ENCODE data around the gene P2RY6. TPM values are rescaled to one million over a fixed set of nuclear protein-coding genes. Genes with fewer than 3 reads are reported as not detected.
A peak's percentile ranks its signal among the peaks of the same experiment; 100 is the strongest.

Gene P2RY6
- total and polyA plus RNA-seq, 3 experiments from 2014 or later: 0.20 to 0.24 TPM; not detected in 1

- Mint-ChIP-seq H3K27ac (peak overlapping the region in 1 of 8 donors; percentile 23), H3K4me3 (no peak overlapping the region), H3K36me3 (no peaks in the 10 kb centered on the region), H3K4me1 (peaks cover 0 to 4% (median 1%) of the 10 kb centered on the region in 3 donors), H3K9me3 (no peaks in the 10 kb centered on the region), H3K27me3 (peaks cover 4 to 23% of the 10 kb centered on the region in 2 donors)
- H3K4me1 ChIP-seq (ENCODE audit: insufficient read depth, low read length): peaks cover 4% of the 10 kb centered on the region
- no peak overlapping the region for H3K4me3 ChIP-seq (ENCODE audit: low read length)
- POLR2A ChIA-PET: no interaction called here
- H3K36me3 ChIP-seq (ENCODE audit: insufficient read depth, low read length): no peaks in the 10 kb centered on the region
- DNase-seq: no peak
- no peaks in the 10 kb centered on the region for H3K27me3 ChIP-seq (ENCODE audit: insufficient read depth, low read length, poor library complexity, severe bottlenecking)
- no peaks in the 10 kb centered on the region for H3K9me3 ChIP-seq (ENCODE audit: low read length)
- CTCF ChIA-PET: no interaction called here
- H3K27ac ChIP-seq (ENCODE audit: low read depth, low read length): no peak overlapping the region
Measured at GRCh38 chr11:73241300-73241699, 30.8 kb upstream of the P2RY6 start.

- H3K4me1 ChIP-seq (ENCODE audit: insufficient read depth, low read length): peaks cover 4% of the 10 kb centered on the region
- H3K4me3 Mint-ChIP-seq: peak overlapping the region in 2 of 7 donors; percentile 49 to 61
- no peak overlapping the region for H3K27ac ChIP-seq (ENCODE audit: low read depth, low read length)
- no peaks in the 10 kb centered on the region for H3K36me3 ChIP-seq (ENCODE audit: insufficient read depth, low read length)
- CTCF ChIA-PET: no interaction called here
- no peaks in the 10 kb centered on the region for H3K36me3 Mint-ChIP-seq
- no peaks in the 10 kb centered on the region for H3K9me3 Mint-ChIP-seq
- no peaks in the 10 kb centered on the region for H3K9me3 ChIP-seq (ENCODE audit: low read length)
- POLR2A ChIA-PET: no interaction called here
- DNase-seq: peak; percentile 47 to 71 (median 51)
- no peaks in the 10 kb centered on the region for H3K27me3 ChIP-seq (ENCODE audit: insufficient read depth, low read length, poor library complexity, severe bottlenecking)
- H3K27me3 Mint-ChIP-seq: peaks cover 4 to 23% of the 10 kb centered on the region in 2 donors
- H3K4me1 Mint-ChIP-seq: peaks cover 0 to 7% (median 1%) of the 10 kb centered on the region in 3 donors
- peak overlapping the region in 1 of 8 donors; percentile 52 for H3K27ac Mint-ChIP-seq
- H3K4me3 ChIP-seq (ENCODE audit: low read length): no peak overlapping the region
Measured at GRCh38 chr11:73242251-73243092, 29.7 kb upstream of the P2RY6 start.

- POLR2A ChIA-PET: no interaction called here
- no peak for DNase-seq
- H3K27me3 ChIP-seq (ENCODE audit: insufficient read depth, low read length, poor library complexity, severe bottlenecking): no peaks in the 10 kb centered on the region
- Mint-ChIP-seq H3K4me1 (peaks cover 0 to 7% (median 1%) of the 10 kb centered on the region in 3 donors), H3K27ac (peak overlapping the region in 1 of 8 donors; percentile 82), H3K36me3 (no peaks in the 10 kb centered on the region), H3K9me3 (no peaks in the 10 kb centered on the region), H3K4me3 (peak overlapping the region in 1 of 7 donors; percentile 82), H3K27me3 (peaks cover 4 to 23% of the 10 kb centered on the region in 2 donors)
- H3K9me3 ChIP-seq (ENCODE audit: low read length): no peaks in the 10 kb centered on the region
- no peak overlapping the region for H3K4me3 ChIP-seq (ENCODE audit: low read length)
- CTCF ChIA-PET: no interaction called here
- no peaks in the 10 kb centered on the region for H3K36me3 ChIP-seq (ENCODE audit: insufficient read depth, low read length)
- H3K4me1 ChIP-seq (ENCODE audit: insufficient read depth, low read length): peaks cover 4% of the 10 kb centered on the region
- H3K27ac ChIP-seq (ENCODE audit: low read depth, low read length): no peak overlapping the region
Measured at GRCh38 chr11:73243093-73243485, 29.0 kb upstream of the P2RY6 start.

- Histone ChIP-seq H3K27ac (ENCODE audit: low read depth, low read length) (no peak overlapping the region), H3K36me3 (ENCODE audit: insufficient read depth, low read length) (no peaks in the 10 kb centered on the region), H3K9me3 (ENCODE audit: low read length) (no peaks in the 10 kb centered on the region), H3K27me3 (ENCODE audit: insufficient read depth, low read length, poor library complexity, severe bottlenecking) (no peaks in the 10 kb centered on the region), H3K4me3 (ENCODE audit: low read length) (no peak overlapping the region), H3K4me1 (ENCODE audit: insufficient read depth, low read length) (peaks cover 4% of the 10 kb centered on the region)
- peak overlapping the region in 1 of 8 donors; percentile 11 for H3K27ac Mint-ChIP-seq
- no peaks in the 10 kb centered on the region for H3K9me3 Mint-ChIP-seq
- ChIA-PET CTCF (interaction anchor here (0.8 kb wide), 1 partner anchor 11 kb away, joined by 3 read pairs; no protein-coding TSS in a partner anchor), POLR2A (no interaction called here)
- peaks cover 4 to 19% of the 10 kb centered on the region in 2 donors for H3K27me3 Mint-ChIP-seq
- no peaks in the 10 kb centered on the region for H3K36me3 Mint-ChIP-seq
- H3K4me3 Mint-ChIP-seq: no peak overlapping the region
- DNase-seq: no peak
- peaks cover 0 to 7% (median 1%) of the 10 kb centered on the region in 3 donors for H3K4me1 Mint-ChIP-seq
Measured at GRCh38 chr11:73244589-73245240, 27.4 kb upstream of the P2RY6 start.

- Mint-ChIP-seq H3K27ac (peak overlapping the region in 1 of 8 donors; percentile 78), H3K4me3 (no peak overlapping the region), H3K36me3 (no peaks in the 10 kb centered on the region), H3K27me3 (peaks cover 4 to 14% of the 10 kb centered on the region in 2 donors), H3K4me1 (peaks cover 0 to 7% (median 1%) of the 10 kb centered on the region in 3 donors), H3K9me3 (no peaks in the 10 kb centered on the region)
- Histone ChIP-seq H3K4me1 (ENCODE audit: insufficient read depth, low read length) (peaks cover 4% of the 10 kb centered on the region), H3K36me3 (ENCODE audit: insufficient read depth, low read length) (no peaks in the 10 kb centered on the region), H3K4me3 (ENCODE audit: low read length) (no peak overlapping the region), H3K27me3 (ENCODE audit: insufficient read depth, low read length, poor library complexity, severe bottlenecking) (no peaks in the 10 kb centered on the region), H3K27ac (ENCODE audit: low read depth, low read length) (no peak overlapping the region), H3K9me3 (ENCODE audit: low read length) (no peaks in the 10 kb centered on the region)
- POLR2A ChIA-PET: no interaction called here
- DNase-seq: no peak
- CTCF ChIA-PET: interaction anchor here (0.8 kb wide), 1 partner anchor 12 kb away, joined by 3 read pairs; no protein-coding TSS in a partner anchor
Measured at GRCh38 chr11:73245461-73245860, 26.7 kb upstream of the P2RY6 start.

- no peak for DNase-seq
- H3K9me3 ChIP-seq (ENCODE audit: low read length): no peaks in the 10 kb centered on the region
- H3K36me3 ChIP-seq (ENCODE audit: insufficient read depth, low read length): no peaks in the 10 kb centered on the region
- ChIA-PET POLR2A (no interaction called here), CTCF (no interaction called here)
- H3K4me3 Mint-ChIP-seq: no peak overlapping the region
- no peaks in the 10 kb centered on the region for H3K36me3 Mint-ChIP-seq
- no peak overlapping the region for H3K27ac Mint-ChIP-seq
- H3K4me1 ChIP-seq (ENCODE audit: insufficient read depth, low read length): peaks cover 4% of the 10 kb centered on the region
- no peaks in the 10 kb centered on the region for H3K9me3 Mint-ChIP-seq
- H3K27me3 Mint-ChIP-seq: peaks cover 0 to 9% of the 10 kb centered on the region in 2 donors
- peaks cover 0 to 7% (median 1%) of the 10 kb centered on the region in 3 donors for H3K4me1 Mint-ChIP-seq
- H3K27ac ChIP-seq (ENCODE audit: low read depth, low read length): no peak overlapping the region
- no peaks in the 10 kb centered on the region for H3K27me3 ChIP-seq (ENCODE audit: insufficient read depth, low read length, poor library complexity, severe bottlenecking)
- H3K4me3 ChIP-seq (ENCODE audit: low read length): no peak overlapping the region
Measured at GRCh38 chr11:73246303-73246702, 25.8 kb upstream of the P2RY6 start.

- ChIA-PET POLR2A (no interaction called here), CTCF (no interaction called here)
- H3K27me3 Mint-ChIP-seq: no peaks in the 10 kb centered on the region
- H3K4me1 ChIP-seq (ENCODE audit: insufficient read depth, low read length): no peaks in the 10 kb centered on the region
- H3K36me3 ChIP-seq (ENCODE audit: insufficient read depth, low read length): no peaks in the 10 kb centered on the region
- no peaks in the 10 kb centered on the region for H3K27me3 ChIP-seq (ENCODE audit: insufficient read depth, low read length, poor library complexity, severe bottlenecking)
- peaks cover 0 to 3% (median 0%) of the 10 kb centered on the region in 3 donors for H3K4me1 Mint-ChIP-seq
- H3K4me3 ChIP-seq (ENCODE audit: low read length): no peak overlapping the region
- peak overlapping the region in 1 of 7 donors; percentile 20 for H3K4me3 Mint-ChIP-seq
- H3K27ac Mint-ChIP-seq: peak overlapping the region in 4 of 8 donors; percentile 1 to 48 (median 32)
- no peaks in the 10 kb centered on the region for H3K9me3 ChIP-seq (ENCODE audit: low read length)
- no peak overlapping the region for H3K27ac ChIP-seq (ENCODE audit: low read depth, low read length)
- no peaks in the 10 kb centered on the region for H3K36me3 Mint-ChIP-seq
- no peak for DNase-seq
- no peaks in the 10 kb centered on the region for H3K9me3 Mint-ChIP-seq
Measured at GRCh38 chr11:73248526-73249185, 23.5 kb upstream of the P2RY6 start.

- DNase-seq: no peak
- ChIA-PET CTCF (no interaction called here), POLR2A (no interaction called here)
- H3K4me3 Mint-ChIP-seq: peak overlapping the region in 1 of 7 donors; percentile 20
- no peaks in the 10 kb centered on the region for H3K36me3 Mint-ChIP-seq
- Histone ChIP-seq H3K27me3 (ENCODE audit: insufficient read depth, low read length, poor library complexity, severe bottlenecking) (no peaks in the 10 kb centered on the region), H3K9me3 (ENCODE audit: low read length) (no peaks in the 10 kb centered on the region), H3K27ac (ENCODE audit: low read depth, low read length) (no peak overlapping the region), H3K4me1 (ENCODE audit: insufficient read depth, low read length) (no peaks in the 10 kb centered on the region), H3K36me3 (ENCODE audit: insufficient read depth, low read length) (no peaks in the 10 kb centered on the region), H3K4me3 (ENCODE audit: low read length) (no peak overlapping the region)
- H3K27ac Mint-ChIP-seq: peak overlapping the region in 1 of 8 donors; percentile 19
- H3K27me3 Mint-ChIP-seq: no peaks in the 10 kb centered on the region
- no peaks in the 10 kb centered on the region for H3K9me3 Mint-ChIP-seq
- peaks cover 0 to 3% (median 0%) of the 10 kb centered on the region in 3 donors for H3K4me1 Mint-ChIP-seq
Measured at GRCh38 chr11:73249304-73249703, 22.8 kb upstream of the P2RY6 start.
